NCI-H2081 treated with DMSO at 0.1 percent for 48 hours (cell line): Measurements from ENCODE around the gene EXOSC1.
"Not testable (repeated sequence)": the region's sequence is repeated elsewhere in the genome, so short reads cannot be mapped to it uniquely, and the experiment has no call there.

Experiments used
- DNase-seq: peaks from one replicate; lab custom pipeline; 2025; lab: John Stamatoyannopoulos, UW

Gene EXOSC1, protein sequence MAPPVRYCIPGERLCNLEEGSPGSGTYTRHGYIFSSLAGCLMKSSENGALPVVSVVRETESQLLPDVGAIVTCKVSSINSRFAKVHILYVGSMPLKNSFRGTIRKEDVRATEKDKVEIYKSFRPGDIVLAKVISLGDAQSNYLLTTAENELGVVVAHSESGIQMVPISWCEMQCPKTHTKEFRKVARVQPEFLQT

DNA sequence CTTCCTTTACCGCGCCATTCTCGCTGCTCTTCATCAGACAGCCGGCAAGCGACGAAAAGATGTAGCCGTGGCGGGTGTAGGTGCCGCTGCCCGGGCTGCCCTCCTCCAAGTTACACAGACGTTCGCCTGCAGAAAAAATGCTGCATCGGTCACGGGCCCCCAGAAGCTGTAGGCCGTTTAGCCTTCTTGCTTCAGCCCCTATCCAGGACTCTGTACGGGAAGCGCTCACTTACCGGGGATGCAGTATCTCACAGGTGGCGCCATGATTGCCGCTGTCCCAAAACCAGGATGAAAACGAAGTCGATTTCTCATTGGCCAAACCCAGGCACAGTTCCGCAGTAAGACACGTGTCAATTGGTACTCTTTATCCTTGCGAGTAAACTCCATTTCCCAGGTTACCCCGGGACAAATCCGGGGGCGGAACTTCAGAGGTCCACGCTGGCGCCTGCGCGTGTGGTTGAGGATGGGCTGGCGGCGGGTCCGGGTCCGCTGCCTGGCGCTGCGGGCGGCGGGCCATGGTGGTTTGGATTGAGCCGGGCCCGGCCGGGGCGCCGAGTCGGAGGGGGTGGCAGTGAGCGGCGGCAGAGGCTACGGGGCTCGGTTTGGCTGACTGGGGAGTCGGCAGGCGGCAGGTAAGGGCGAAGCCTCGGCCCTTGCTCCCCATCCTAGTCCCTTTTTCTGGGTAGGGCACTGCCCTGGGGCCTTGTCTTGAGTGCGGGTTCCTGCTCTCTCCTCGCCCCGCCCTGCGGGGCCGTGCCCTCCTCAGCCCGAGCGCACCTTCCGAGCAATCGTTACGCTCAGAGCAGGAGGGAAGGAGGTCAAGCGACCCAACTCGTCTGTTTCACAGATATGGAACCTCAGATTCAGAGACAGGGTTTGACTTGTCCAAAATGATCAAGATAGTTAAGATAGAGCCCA is at the start of gene EXOSC1, which contains the start of gene ZDHHC16:
EXOSC1 (minus strand) TSS at position 285 of the 918 bp plus-strand sequence; CDS start at position 264, 21 bp downstream.
ZDHHC16 (plus strand) TSS at position 454 of the 918 bp plus-strand sequence. CDS start 5,501 bp downstream, outside the sequence.
- DNase-seq = peak; percentile 83

- no peak for DNase-seq
Observed at GRCh38 chr10:97494863-97495506, 49.2 kb upstream of the EXOSC1 start.

GRCh38 chr10:97494151-97494550 is 48.3 kb upstream of the EXOSC1 start:
- DNase-seq = no peak

- no peak for DNase-seq
Observed at GRCh38 chr10:97490592-97490991, 44.8 kb upstream of the EXOSC1 start.

- no peak for DNase-seq
Observed at GRCh38 chr10:97485647-97486281, 40.0 kb upstream of the EXOSC1 start.

GRCh38 chr10:97483921-97484320 is 38.1 kb upstream of the EXOSC1 start:
- no peak for DNase-seq

DNA sequence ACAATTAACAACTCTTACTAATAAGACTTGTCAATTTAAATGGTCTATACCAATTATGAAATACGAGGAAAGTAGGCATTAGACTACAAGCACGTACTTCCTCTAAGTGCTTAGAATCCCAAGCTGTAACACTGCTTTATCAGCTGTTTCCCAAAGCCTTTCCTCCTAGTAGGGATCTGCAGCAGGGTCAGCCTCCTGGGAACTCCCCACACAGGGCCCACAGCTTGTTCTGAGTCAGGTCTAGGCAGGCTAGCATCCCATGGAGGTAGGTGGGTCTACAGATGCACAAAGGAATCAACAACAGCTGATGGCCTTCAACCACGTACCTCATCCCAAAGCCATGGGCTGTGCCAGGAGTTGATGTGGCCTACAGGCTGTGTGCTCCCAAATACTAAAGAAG is 37.7 kb upstream of the EXOSC1 start:
- DNase-seq = no peak

DNA sequence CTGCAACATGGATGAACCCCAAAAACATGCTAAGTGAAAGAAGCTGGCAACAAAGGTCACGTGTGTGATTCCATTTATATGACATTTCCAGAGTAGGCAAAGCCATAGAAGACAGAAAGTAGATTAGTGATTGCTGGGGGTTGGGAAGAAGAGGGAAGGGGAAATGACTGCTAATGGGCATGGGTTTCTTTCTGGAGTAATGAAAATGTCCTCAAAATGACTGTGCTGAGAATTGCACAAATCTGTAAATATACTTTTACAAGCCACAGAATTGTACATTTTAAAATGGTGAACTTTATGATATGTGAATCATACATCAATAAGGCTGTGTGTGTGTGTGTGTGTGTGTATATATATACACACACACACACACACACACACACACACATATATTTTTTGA is 36.6 kb upstream of the EXOSC1 start:
- no peak for DNase-seq

DNA sequence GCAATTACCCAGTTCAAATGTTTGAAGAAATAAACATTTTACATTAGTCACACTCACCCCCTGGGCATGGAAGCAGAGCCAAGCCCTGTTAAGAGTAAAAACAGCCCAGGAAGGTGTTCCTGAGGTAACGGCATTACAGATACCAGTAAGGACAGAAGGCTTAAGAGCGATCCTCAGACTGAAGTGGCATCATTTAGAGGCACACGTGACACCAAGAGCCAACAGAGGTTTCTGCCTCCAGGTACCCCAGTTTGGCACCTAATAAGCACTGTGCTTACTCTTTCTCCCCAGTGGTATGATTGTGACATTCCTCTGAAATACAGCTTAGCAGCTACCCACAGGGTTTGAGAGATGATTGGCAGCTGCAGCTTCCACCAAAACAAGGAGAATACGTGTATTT is 35.3 kb upstream of the EXOSC1 start:
- DNase-seq = no peak

DNA sequence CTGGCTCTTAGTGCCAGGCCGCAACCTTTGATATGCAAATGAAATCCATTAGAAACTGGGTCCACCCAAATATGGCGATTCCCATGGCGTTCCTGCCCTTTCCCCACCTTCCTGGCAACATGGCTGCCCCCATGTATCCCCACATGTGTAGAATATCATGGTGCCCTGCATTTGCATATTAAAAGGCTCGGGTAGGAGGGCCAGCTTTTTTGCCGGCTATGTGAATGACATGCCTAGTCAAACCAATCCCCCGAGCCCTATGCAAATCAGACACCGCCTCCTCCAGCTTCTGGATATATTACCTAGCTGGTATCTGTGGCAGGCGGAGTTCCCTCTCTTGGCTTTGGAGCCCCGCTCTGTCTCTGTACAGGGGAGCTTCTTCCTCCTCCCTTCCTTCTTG is 34.1 kb upstream of the EXOSC1 start:
- no peak for DNase-seq

DNA sequence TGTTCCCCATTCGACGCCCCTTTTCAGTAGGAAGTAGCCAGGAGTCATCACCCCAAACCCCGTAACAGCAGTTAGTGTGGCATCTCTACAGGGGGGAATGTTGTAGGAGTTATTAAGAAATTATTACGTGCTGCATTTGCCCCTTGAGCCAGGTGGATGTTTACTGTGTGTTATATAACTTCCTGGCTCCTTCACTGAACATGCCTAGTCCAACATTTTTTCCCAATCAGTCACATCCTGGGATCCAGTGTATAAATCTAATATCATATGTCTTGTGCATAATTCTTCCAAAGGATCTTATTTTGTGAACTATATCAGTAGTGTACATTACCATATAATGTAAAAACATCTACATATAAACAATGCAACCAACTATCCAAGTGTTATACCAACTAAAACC is 33.6 kb upstream of the EXOSC1 start:
- DNase-seq = not testable (repeated sequence)

- no peak for DNase-seq
Observed at GRCh38 chr10:97475936-97476594, 30.3 kb upstream of the EXOSC1 start.

GRCh38 chr10:97474918-97475317 is 29.1 kb upstream of the EXOSC1 start:
- no peak for DNase-seq

- not testable (repeated sequence) for DNase-seq
Observed at GRCh38 chr10:97468781-97469180, 23.0 kb upstream of the EXOSC1 start.

DNA sequence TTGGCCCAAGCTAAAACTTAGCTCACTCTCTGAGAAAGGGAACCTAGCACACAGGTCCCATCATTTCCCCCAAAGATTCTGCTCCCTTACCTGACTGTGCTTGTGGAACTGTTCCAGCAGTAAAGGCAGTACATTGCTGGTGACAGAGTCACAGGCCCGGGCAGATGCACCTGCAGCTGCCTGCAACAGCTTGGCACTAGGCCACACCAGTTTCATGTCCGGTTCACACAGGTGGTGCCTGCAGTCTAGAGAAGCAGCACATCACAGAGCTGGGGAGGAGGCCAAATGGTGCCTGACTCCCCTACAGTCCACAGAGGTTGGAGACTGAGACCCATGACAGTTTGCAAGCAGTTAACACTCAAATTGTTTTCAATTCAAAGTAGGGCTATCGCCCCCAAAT is 22.4 kb upstream of the EXOSC1 start:
- DNase-seq = no peak

DNA sequence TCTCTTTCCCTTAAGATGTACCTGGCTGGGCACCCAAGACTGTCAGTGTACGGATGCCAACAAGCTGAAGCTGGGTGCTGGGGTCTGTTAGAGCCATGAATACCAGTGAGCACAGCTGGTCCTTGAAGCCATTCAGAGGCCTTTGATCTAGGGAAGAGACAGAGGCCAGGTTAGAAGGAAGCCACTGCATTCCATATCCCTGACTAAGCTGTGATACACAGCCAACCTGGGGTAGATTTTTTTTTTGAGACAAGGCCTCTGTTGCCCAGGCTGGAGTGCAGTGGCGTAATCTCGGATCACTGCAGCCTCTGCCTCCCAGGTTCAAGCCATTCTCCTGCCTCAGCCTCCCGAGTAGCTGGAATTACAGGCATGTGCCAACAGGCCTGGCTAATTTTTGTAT is 20.9 kb upstream of the EXOSC1 start:
- DNase-seq = no peak

- no peak for DNase-seq
Observed at GRCh38 chr10:97465982-97466381, 20.2 kb upstream of the EXOSC1 start.

- no peak for DNase-seq
Observed at GRCh38 chr10:97464226-97464625, 18.4 kb upstream of the EXOSC1 start.

DNA sequence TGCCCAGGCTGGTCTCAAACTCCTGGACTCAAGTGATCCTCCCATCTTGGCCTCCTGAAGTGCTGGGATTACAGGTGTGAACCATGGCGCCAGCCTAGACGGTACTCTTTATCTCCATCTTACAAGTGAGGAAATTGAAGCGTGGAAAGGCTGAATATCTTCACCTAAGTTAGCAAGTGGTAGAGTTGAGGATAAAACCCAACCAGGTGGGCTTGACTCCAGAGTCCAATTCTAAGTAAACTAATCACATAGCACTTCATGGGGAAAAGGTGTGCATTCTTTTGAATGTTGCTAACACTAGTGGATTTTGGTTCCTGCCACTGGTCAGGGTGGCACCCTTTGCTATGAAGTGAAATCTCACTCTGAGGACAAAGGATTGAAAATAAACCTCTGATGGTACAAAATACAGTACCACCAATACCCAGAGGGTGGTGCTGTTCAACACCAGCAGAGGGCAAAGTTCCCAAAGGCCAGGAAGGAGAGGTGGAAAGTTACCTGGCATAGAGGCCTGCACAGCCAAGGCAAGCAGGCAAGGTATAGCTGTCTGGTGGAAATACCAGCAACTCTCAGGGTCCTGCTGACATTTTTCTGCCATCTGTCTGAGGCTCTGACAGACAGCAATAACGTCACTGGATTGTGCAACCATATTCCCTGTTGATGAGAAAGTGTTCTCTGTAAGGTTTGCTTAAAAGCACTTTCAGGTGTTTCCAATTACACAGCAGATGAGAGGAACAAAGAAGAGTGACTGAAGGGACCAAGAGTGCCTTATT is 17.7 kb upstream of the EXOSC1 start:
- no peak for DNase-seq

GRCh38 chr10:97462309-97462708 is 16.5 kb upstream of the EXOSC1 start:
- DNase-seq = no peak

DNA sequence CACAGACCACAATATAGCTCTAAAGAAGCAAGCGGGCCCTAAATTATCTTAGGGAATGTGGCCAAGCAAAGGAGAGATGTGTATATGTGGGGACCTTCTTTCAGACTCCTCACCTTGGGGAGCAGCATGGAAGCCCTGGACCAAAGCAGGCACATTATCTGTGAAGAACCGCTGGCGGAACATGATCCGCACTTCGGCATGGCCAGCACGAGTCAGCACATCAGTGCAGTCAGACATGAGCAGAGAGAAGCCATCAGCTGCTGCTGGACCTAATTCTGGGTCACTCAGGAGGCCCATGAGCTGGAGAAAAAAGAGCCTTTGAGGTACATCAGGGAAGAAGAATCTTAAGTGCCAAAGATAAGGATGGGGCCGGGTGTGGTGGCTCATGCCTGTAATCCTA is 14.1 kb upstream of the EXOSC1 start:
- DNase-seq = no peak
